HL-60/S4 (cell line): ENCODE results near the gene SMOC2.
"Not testable (repeated sequence)": the region's sequence is repeated elsewhere in the genome, so short reads cannot be mapped to it uniquely, and the experiment has no call there.

Experiments
- in situ Hi-C: fragments of 300-500 bp; cut with MboI; formaldehyde crosslinking; loops from 2 replicates; pipeline ENCODE4 v1.14.3; 2022; ENCODE audit warnings: low sequenced_read_pairs

The SMOC2 gene

DNA sequence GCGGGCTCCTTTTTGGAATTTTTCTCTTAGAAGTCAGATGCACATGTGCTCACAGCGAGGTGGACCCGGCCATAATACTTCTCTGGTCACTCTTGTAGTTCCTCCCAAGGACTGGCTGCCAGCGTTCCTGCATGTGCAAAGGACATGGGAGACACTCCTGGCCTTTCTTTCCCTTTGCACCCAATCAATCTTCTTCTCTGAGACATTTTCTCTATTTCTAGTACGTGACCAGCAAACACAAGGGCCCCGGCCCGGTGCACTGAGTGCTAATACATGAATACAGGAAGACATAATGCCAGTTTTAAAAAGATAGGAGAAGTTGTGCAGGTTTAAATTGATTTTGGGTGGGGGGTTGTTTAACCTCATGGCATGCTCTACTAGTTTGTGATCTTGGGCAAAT, 233.6 kb downstream of the SMOC2 start:
- in situ Hi-C loops: no loop called here

DNA sequence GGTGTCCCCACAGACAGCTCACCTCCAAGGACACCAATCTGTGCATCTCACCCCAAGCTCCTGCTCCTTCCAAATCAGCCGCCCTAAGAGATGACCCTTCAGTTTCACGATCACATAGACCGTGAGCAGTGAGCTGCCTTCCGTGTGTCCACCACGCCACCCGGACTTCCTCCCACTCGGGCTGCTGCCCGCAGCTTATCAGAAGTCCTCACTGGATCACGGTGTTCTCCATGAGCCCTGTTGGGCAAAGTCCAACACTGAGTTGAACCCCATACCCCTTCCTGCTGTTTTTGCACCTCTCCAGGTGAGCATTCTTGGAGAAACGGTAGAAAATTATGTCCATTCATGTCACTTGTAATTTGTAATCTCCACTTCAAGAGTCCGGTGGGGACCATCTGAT, 234.4 kb downstream of the SMOC2 start:
- in situ Hi-C loops: no loop called here

DNA sequence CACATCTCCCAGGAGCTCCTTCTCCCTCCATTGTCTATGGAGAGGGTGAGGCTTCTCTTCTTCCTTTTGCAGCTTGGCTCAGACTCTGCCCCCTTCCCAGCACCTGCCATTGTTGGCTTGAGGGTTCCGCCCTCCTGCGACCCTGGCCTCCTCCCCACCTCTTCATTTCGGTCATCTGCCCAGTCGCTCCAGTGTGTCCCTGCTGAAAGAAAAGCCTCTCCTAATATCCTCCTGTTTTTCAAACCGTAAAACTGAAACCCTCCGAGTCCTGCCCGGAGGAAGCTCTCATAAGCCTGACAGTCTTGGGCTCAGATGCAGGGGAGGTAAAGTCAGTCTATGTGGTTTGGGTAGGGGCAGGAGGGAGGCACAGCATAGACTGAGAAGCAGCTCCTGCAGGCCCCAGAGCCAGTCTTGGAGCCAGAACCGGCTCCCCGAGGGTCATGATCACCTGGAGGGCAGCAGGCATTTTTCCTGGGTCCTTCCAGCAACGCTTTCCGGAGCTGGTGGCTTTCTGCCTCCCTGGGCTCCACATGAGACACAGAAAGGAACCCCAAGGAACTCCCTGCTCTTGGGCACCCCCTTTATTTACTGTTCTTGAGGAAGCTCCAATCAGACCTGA, 235.1 kb downstream of the SMOC2 start:
- in situ Hi-C loops: no loop called here

DNA sequence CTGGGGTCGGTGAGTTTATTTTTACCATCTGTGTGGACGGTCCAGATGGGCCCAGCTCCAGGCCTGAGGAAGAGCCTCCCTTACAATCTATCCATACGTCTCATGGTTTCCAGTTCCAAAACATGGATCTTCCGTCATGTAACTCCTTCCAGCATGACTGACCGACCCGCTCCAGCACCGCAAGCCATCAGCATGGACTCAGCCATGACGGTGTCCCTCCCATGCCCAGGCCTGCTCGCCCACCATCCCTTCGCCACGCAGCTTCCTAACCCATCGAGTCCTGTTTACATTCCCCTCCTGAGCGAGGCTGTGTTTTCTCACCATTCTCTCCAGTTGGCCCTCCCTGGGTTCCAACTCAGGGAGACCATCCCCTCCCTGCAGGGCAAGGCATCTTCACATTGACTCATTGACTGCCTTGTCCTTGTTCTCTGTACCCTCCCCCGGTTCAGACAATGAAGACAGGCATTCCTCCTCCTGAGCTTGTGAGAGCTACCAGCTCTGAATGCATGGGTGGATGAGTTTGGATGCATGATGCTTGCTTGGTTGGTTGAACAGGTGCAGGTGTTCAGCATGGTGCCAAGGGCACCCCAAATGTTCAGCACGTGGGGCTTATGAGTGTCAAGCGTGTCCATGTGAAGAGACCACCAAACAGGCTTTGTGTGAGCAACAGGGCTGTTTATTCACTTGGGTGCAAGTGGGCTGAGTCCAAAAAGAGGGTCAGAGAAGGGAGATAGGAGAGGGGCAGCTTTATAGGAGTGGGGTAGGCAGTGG, 235.8 kb downstream of the SMOC2 start:
- in situ Hi-C loops: no loop called here

DNA sequence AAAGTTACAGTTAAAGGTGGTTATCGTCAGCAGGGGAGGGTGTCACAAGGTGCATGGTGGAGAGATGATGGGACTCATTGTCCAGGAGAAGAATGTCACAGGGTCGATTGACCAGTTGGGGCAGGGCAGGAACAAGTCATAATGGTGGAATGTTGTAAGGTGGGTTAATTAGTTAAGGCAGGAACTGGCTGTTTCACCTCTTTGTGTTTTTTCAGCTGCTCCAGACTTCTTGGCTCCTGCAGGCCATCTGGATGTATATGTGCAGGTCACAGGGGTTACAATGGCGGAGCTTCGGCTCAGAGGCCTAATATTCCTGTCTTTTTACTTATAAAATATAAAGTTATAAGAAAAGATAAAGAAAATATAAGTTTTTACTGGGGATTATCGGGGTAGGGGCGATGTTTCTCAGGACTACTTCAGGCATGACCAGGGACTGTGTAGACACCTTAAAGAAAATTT, 236.4 kb downstream of the SMOC2 start:
- in situ Hi-C loops: not testable (repeated sequence)

DNA sequence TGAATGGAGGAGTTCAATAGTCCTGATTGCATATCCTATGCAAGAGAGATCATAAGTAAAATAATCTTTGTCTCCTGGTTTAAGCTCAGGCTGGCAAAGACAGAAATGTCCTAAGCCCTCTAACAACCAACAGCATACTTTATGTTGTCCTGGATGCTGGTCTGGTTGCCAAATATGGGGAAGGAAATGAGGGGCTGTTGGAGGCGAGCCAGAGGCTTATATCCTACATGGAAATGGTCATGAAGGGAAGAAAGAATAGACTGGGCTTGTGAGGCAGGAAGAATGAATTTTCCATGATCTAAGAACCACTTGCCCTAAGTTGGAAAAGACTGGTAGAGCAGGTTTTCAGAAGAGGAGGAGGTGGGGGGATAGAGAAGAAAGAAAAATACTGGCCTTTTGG, 237.1 kb downstream of the SMOC2 start:
- in situ Hi-C loops: no loop called here

DNA sequence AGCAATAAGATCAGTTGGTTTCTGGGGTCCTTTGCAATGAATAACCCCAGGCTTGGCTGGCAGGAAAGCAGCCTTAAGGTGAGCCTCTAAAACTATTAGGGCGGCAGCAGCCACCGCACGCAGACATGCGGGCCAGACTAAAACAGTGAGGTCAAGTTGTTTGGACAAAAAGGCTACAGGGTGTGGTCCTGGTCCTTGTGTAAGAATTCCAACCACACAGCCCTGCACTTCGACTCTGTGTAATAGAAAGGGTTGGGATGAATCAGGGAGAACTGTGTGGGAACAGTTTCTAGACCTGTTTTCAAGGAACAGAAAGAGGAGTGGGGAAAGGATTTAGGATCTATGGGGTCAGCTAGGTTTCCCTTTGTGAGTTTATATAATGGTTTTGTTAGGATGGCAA, 237.6 kb downstream of the SMOC2 start:
- in situ Hi-C loops: no loop called here

DNA sequence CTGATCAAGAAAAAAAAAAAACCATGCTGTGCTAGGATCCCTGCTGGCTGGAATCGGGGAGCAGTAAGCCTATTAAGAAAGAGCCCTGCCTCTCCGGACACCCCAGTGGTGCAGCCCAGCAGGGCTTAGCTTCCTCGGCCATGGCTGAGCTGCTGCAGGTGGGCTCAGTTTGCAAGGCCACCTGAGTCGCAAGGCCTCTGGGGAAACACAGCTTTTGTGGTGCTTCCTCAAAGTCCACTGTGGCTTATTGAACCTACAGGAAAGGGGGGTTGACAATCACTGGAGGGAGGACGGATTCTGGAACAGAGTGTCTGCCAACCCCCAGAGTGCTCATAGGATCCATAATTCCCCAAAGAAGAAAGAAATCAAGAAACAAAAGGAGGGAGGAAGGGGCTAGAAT, 240.8 kb downstream of the SMOC2 start:
- in situ Hi-C loops: no loop called here

DNA sequence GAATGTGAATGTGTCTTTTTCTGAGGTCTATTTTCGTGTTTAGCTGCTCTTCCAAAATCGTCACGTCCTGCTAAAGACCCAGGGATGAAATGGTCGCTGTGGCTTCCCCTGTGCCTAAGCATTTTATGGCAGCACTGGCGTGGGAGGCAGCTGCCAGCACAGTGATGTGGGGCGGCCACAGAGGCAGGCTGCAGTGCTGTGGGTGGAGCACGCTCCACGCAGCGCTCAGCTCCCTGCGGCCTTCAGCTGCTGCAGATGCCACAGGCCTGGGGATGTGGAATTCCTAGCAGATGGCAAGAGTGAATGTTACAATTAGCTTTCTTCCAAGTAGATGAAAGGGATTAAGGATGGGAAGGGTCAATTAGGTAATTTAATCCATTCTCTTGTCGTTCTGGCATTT, 242.6 kb downstream of the SMOC2 start:
- in situ Hi-C loops: no loop called here

DNA sequence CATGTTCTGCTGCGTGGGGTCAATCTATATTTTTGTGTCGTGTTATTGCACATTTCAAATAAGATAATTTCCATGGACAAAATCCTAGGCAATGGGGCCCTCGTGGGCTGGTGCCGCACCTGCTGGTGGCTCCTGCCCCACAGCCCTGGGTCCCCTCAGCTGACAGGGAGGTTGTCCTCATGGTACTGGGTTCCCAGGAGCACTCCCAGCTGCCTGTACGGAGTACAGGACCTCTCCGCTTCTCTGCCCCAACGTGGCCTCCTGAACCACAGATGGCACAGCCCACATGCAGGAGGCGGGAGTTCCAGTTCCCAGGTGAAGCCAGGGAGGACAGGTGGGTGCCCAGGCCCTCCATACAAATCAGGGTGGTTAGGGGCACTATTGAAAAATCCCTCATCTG, 243.5 kb downstream of the SMOC2 start:
- in situ Hi-C loops: no loop called here

DNA sequence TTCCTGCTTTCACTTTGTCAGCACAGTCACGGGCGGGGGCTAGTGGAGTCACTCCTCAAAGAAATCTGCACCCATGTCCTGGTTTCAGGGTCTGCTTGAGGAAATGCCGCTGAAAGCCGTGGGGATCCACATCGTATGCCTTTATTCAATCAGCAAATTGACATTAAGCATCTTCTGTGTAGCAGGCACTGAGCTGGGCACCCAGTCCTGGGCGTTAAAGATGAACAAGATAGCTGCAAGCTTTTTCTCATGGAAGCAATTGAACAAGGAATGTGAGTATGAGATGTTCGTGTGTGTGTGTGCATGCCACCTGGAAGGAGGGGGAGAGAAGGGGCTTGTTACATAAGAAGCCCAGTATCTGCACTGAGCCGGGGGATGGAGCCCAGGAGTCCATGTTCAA, 243.9 kb downstream of the SMOC2 start:
- in situ Hi-C loops: no loop called here

DNA sequence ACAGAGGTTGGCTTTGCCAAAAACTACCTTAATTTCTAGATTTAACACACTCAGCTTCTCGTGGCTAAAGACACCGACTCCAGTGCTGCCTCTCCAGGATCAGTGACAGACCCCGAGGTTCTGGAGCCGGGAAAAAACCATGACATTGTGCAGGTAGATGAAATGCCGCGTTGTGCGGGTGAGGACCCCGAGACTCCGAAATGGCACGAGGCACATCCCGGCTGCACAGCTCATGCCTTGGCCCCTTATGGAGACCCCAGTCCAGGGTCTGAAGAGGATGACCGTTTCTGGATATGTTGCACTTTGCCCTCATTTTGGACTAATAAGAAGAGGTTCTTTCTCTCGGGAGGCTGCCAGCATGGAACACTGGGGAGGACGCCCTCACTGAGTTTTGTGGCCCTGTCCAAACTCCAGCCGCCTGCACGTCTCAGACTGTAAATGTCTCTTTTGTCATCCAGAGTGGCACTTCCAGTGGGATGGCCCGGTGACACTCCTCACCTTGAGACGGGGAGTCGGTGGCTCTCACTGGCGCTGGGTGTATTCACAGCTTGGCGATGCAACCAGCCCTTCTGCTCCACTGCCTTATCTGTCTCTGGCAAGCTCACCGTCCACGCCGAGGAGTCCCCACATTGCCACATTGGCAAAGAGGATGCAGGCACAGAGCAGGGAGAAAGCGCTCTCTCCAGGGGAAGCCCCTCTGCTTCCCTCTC, 245.2 kb downstream of the SMOC2 start:
- in situ Hi-C loops: no loop called here

DNA sequence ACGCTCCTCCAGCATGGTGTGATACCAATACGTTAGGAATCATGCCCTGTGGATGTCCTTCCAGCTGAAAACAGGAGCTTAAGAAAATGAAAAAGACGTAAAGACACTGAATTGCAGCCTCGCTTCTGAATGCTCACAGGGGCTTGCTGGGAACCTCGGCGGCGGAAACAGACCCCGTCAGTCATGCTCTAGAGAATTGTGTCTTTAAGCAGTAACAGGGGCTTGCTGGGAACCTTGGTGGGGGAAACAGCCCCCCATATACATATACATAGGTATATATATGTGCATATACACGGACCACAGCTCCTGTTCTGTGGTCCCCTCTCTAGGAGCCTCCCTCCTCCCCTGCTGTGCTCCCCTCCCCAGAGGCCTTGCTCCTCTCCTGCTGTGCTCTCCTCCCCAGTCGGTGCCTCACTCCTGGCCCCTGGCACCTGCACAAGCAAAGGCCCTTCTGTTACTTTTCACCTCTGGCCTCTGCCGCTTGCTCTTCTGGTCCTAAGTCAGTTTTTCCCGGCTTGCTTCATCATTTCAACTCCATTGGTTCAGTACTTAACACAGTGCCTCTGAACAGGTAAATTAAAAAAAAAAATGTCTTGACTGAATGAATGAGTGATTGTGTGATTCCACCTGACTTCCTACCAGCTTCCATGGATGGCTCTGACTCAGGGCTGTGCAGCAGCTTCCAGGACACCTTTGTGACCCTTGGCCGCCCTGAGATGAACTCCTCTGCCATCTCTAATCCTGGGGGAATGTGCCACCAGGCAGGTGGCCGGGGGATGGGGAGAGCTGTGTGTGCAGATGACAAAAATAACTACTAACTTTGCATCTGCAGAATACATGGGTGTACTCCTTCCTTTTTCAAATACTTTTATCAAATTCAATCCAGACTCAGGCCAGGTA, 246.1 kb downstream of the SMOC2 start:
- in situ Hi-C loops: no loop called here

DNA sequence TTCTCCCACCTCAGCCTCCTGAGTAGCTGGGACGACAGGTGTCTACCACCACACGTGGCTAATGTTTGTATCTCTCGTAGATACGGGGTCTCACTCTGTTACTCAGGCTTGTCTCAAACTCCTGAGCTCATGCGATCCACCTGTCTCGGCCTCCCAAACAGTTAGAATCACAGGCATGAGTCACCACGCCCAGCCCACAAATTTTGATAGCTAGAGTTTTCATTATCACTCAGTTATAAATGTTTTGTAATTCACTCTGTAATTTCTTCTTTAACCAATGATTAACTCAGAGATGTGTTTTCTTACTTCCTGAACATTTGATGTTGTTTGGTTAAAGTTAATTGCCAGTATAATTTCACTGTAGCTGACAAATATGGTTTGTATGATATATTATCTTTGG, 249.3 kb downstream of the SMOC2 start:
- in situ Hi-C loops: no loop called here

DNA sequence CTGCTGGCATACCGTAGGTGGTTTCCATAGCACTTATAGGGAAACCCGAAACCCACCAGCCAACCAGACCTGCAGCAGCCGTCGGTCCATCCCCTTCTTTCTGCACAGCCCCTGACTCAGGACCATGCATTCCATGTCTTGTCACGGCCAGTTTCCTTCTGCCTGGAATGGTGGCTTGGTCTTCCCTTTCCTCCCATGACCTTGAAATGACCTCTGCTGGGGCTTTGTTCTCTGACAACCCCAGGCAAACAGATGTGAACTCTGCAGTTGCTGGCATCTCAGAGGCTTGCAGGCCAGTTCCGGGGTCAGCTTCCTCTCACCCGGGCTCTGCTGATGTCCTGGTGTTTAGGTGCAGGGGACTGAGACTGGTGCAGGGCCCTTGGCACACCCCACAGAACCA, 250.8 kb downstream of the SMOC2 start:
- in situ Hi-C loops: no loop called here

DNA sequence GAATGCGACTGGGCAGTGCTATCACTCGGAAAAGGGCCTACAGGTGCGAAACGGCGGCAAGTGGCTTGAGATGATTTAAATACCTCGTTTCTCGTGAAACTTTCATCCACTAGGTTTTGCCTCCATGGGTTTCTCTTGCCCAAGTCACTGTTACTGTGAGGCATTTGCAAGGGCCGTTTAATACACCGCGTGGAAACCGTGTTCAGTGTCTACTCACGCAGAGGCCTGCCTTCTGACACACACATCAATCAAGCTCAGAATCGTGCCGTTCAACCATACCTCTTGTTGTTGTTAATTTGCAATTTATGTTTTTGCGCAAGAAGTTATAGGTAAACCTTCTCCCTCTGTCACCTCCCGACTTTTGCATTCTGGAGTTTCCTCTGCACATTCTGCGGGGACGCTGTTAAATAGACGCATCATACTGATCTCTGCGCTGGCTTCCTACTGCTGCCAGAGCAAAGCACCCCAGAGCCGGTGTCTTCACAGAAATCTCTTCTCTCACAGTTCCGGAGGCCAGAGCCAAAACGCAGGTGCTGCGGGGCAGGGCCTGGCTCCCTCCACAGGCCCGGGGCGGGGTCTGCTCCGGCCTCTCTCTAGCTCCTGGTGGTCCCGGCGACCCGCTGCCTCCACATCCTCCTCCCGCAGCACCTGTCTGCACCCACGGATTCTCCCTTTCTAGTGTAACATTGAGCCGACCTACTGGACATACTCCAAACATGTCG, 251.4 kb downstream of the SMOC2 start:
- in situ Hi-C loops: no loop called here

DNA sequence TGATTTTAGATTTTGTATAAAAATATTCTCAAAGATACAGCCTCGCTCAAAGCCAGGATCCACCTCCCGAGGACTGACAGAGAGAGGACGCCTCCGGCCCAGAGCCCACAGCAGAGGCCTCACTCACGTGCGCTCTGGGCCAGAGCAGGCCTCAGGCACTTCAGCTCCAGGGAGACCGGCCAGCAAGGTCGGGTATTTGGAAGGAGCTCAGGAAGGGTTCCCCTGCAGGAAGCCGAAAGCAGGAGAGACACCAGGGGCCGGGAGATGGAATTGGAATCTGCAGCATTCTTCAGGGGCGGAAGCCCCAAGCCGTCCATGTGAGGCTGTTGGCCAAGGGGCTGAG, 251.9 kb downstream of the SMOC2 start:
- in situ Hi-C loops: not testable (repeated sequence)

DNA sequence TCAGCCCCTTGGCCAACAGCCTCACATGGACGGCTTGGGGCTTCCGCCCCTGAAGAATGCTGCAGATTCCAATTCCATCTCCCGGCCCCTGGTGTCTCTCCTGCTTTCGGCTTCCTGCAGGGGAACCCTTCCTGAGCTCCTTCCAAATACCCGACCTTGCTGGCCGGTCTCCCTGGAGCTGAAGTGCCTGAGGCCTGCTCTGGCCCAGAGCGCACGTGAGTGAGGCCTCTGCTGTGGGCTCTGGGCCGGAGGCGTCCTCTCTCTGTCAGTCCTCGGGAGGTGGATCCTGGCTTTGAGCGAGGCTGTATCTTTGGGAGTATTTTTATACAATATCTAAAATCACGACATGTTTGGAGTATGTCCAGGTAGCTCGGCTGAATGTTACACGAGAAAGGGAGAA, 253.8 kb downstream of the SMOC2 start:
- in situ Hi-C loops: not testable (repeated sequence)

DNA sequence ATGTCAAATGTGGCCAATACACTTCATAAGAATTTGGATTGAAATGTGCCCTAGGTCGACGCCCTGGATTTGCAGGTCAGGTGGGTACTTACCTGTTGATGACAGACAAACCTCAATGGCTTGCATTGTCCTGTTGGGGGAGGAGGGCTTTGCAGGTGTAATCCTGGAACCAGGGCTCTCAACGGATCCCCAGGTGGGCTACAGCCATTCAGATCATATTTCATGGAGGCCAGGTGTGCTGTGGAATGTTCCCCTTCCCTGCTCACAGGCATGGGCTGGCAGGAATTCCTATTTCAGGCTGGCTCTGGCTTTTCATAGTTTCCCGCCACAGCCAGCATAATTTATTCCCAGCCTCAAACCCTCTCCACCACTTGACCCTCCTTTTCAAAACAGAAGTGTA, 254.7 kb downstream of the SMOC2 start:
- in situ Hi-C loops: no loop called here

DNA sequence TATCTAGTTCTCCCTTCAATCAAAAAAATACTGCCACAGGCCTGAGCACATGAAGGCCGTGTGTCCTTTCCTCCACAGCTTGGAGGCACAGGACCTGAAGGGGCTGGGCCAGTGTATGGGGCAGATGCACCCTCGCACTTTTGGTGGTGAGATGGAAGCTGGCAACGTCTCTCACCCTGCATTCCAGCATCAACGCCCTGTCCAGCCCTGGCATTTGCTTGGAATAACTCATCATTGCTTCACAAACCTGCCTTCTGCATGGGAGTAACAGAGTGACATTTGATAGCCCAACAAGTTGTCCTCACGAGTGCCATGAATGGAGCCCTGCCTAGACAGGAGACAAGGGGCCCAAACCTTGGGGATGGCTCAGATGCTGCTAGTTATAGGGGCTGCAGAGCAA, 257.9 kb downstream of the SMOC2 start:
- in situ Hi-C loops: no loop called here
